SK-N-SH treated with all-trans-retinoic acid at 6 μM for 48 hours (cell line): ENCODE results near the gene NHLRC2.

ENCODE experiments used
- ATAC-seq: fragments of 200-7000 bp; cut with Tn5 transposase; 3 replicates; pipeline ENCODE4 v1.9.1; 2020; ENCODE audit warnings: mild to moderate bottlenecking, moderate library complexity
- ARNTL ChIP-seq: fragments of 450-650 bp; formaldehyde crosslinking; IDR thresholded peaks from 2 replicates; pipeline ENCODE4 v1.5.0; 2020; ENCODE audit warnings: low read depth, mild to moderate bottlenecking, moderate library complexity, borderline replicate concordance
- BACH2 ChIP-seq: fragments of 250-450 bp; sonication (Bioruptor Pico); IDR thresholded peaks from 2 replicates; pipeline ENCODE4 v1.9.0; 2021; ENCODE audit warnings: mild to moderate bottlenecking, borderline replicate concordance
- CSDC2 ChIP-seq: fragments of 250-450 bp; sonication (Bioruptor Pico); IDR thresholded peaks from 2 replicates; pipeline ENCODE4 v1.5.0; 2020; ENCODE audit warnings: mild to moderate bottlenecking, moderate library complexity
- ESRRG ChIP-seq: fragments of 250-450 bp; sonication (Bioruptor Pico); IDR thresholded peaks from 2 replicates; pipeline ENCODE4 v1.6.1; 2021; ENCODE audit warnings: mild to moderate bottlenecking
- GLIS3 ChIP-seq: fragments of 250-450 bp; sonication (Bioruptor Pico); IDR thresholded peaks from 2 replicates; pipeline ENCODE4 v1.5.0; 2020; ENCODE audit warnings: mild to moderate bottlenecking, moderate library complexity
- ISL1 ChIP-seq: fragments of 250-450 bp; sonication (Bioruptor Pico); IDR thresholded peaks from 2 replicates; pipeline ENCODE4 v2.1.2; 2022; ENCODE audit warnings: mild to moderate bottlenecking, moderate library complexity
- OSR1 ChIP-seq: fragments of 250-450 bp; sonication (Bioruptor Pico); IDR thresholded peaks from 2 replicates; pipeline ENCODE4 v1.8.0; 2022; ENCODE audit warnings: moderate library complexity, mild to moderate bottlenecking, inconsistent platforms
- POU6F1 ChIP-seq: fragments of 250-450 bp; sonication (Bioruptor Pico); IDR thresholded peaks from 2 replicates; pipeline ENCODE4 v1.8.0; 2021; ENCODE audit warnings: low read depth, mild to moderate bottlenecking, moderate library complexity, borderline replicate concordance
- PPARA ChIP-seq: fragments of 250-450 bp; sonication (Bioruptor Pico); IDR thresholded peaks from 2 replicates; pipeline ENCODE4 v1.5.0; 2020; ENCODE audit warnings: mild to moderate bottlenecking, borderline replicate concordance
- RARB ChIP-seq: fragments of 250-450 bp; sonication (Bioruptor Pico); IDR thresholded peaks from 2 replicates; pipeline ENCODE4 v1.8.0; 2021; ENCODE audit warnings: mild to moderate bottlenecking, moderate library complexity
- SNAI2 ChIP-seq: fragments of 250-450 bp; sonication (Bioruptor Pico); IDR thresholded peaks from 2 replicates; pipeline ENCODE4 v1.5.0; 2020; ENCODE audit warnings: mild to moderate bottlenecking, moderate library complexity
- TCF4 ChIP-seq: fragments of 250-450 bp; sonication (Bioruptor Pico); IDR thresholded peaks from 2 replicates; pipeline ENCODE4 v1.8.0; 2021; ENCODE audit warnings: mild to moderate bottlenecking, moderate library complexity, borderline replicate concordance
- ZC3H10 ChIP-seq: fragments of 250-450 bp; sonication (Bioruptor Pico); IDR thresholded peaks from 2 replicates; pipeline ENCODE4 v1.5.1; 2021; ENCODE audit warnings: mild to moderate bottlenecking, moderate library complexity
- ZFP30 ChIP-seq: fragments of 450-650 bp; formaldehyde crosslinking; IDR thresholded peaks from 2 replicates; pipeline ENCODE4 v1.5.0; 2022; ENCODE audit warnings: mild to moderate bottlenecking, moderate library complexity
- ZNF70 ChIP-seq: fragments of 450-650 bp; formaldehyde crosslinking; IDR thresholded peaks from 2 replicates; pipeline ENCODE4 v1.5.0; 2020; ENCODE audit warnings: mild to moderate bottlenecking, moderate library complexity
- ZNF8 ChIP-seq: fragments of 450-650 bp; formaldehyde crosslinking; IDR thresholded peaks from 2 replicates; pipeline ENCODE4 v1.5.0; 2020; ENCODE audit warnings: mild to moderate bottlenecking, moderate library complexity
- TF ChIP-seq, protein P1 (sequence below): fragments of 250-450 bp; sonication (Bioruptor Pico); IDR thresholded peaks from 2 replicates; pipeline ENCODE4 v1.5.1; 2020; ENCODE audit warnings: low read depth, mild to moderate bottlenecking, moderate library complexity
- TF ChIP-seq, protein P2 (sequence below): fragments of 250-450 bp; sonication (Bioruptor Pico); IDR thresholded peaks from 2 replicates; pipeline ENCODE4 v1.8.0; 2020; ENCODE audit warnings: mild to moderate bottlenecking, moderate library complexity, borderline replicate concordance
- TF ChIP-seq, protein P3 (sequence below): fragments of 250-450 bp; sonication (Bioruptor Pico); IDR thresholded peaks from 2 replicates; pipeline ENCODE4 v1.5.0; 2020; ENCODE audit warnings: mild to moderate bottlenecking, moderate library complexity
- TF ChIP-seq, protein P4 (sequence below): fragments of 250-450 bp; sonication (Bioruptor Pico); IDR thresholded peaks from 2 replicates; pipeline ENCODE4 v1.5.1; 2021; ENCODE audit warnings: mild to moderate bottlenecking, moderate library complexity

NHLRC2 gene

DNA sequence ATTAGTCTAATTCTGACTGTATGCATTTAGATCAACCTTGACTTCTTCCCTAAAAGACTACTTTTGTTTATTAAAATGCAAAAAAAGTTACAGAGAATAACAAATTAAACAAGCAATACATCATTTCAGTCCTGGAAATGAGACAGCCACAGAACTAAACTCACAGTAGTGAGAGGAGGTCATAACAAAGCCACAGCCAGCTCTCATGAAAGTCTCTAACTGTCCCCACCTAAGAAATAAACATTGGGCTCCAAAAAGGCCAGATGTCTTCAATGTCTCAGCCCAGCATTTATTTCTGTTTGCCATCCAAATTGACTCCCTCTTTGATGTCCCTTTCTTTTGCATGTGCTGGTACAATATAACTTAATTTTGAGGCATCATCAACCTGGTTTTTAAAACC lies 74.4 kb downstream of the NHLRC2 start:
- TF ChIP-seq ZNF70 (CRISPR knock-in tag) = no peak
- no peak for TF ChIP-seq GLIS3 (CRISPR knock-in tag)
- no peak for TF ChIP-seq SNAI2 (CRISPR knock-in tag)
- TF ChIP-seq, protein P1, sequence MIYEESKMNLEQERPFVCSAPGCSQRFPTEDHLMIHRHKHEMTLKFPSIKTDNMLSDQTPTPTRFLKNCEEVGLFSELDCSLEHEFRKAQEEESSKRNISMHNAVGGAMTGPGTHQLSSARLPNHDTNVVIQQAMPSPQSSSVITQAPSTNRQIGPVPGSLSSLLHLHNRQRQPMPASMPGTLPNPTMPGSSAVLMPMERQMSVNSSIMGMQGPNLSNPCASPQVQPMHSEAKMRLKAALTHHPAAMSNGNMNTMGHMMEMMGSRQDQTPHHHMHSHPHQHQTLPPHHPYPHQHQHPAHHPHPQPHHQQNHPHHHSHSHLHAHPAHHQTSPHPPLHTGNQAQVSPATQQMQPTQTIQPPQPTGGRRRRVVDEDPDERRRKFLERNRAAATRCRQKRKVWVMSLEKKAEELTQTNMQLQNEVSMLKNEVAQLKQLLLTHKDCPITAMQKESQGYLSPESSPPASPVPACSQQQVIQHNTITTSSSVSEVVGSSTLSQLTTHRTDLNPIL (CRISPR knock-in tag) = no peak
- TF ChIP-seq ZC3H10 (CRISPR knock-in tag) = no peak
- TF ChIP-seq, protein P2, sequence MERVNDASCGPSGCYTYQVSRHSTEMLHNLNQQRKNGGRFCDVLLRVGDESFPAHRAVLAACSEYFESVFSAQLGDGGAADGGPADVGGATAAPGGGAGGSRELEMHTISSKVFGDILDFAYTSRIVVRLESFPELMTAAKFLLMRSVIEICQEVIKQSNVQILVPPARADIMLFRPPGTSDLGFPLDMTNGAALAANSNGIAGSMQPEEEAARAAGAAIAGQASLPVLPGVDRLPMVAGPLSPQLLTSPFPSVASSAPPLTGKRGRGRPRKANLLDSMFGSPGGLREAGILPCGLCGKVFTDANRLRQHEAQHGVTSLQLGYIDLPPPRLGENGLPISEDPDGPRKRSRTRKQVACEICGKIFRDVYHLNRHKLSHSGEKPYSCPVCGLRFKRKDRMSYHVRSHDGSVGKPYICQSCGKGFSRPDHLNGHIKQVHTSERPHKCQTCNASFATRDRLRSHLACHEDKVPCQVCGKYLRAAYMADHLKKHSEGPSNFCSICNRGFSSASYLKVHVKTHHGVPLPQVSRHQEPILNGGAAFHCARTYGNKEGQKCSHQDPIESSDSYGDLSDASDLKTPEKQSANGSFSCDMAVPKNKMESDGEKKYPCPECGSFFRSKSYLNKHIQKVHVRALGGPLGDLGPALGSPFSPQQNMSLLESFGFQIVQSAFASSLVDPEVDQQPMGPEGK (CRISPR knock-in tag) = no peak
- no peak for TF ChIP-seq ZNF8 (CRISPR knock-in tag)
- no peak for TF ChIP-seq ARNTL (CRISPR knock-in tag)
- no peak for TF ChIP-seq ZFP30 (CRISPR knock-in tag)
- TF ChIP-seq POU6F1 = no peak
- no peak for TF ChIP-seq BACH2 (CRISPR knock-in tag)
- TF ChIP-seq ISL1 (CRISPR knock-in tag) = no peak
- TF ChIP-seq RARB = no peak
- TF ChIP-seq, all 23 proteins: peak for 0
- no peak for ATAC-seq

- ATAC-seq = no peak
These were observed 75.1 kb downstream of the NHLRC2 start for GRCh38 chr10:113929522-113929921.

GRCh38 chr10:113930482-113931057 lies 76.1 kb downstream of the NHLRC2 start:
- ATAC-seq = no peak
- no peak for TF ChIP-seq ZFP30 (CRISPR knock-in tag)
- TF ChIP-seq, protein P2 (CRISPR knock-in tag) = no peak
- TF ChIP-seq ZNF70 (CRISPR knock-in tag) = no peak
- no peak for TF ChIP-seq GLIS3 (CRISPR knock-in tag)
- no peak for TF ChIP-seq PPARA (CRISPR knock-in tag)
- no peak for TF ChIP-seq OSR1
- TF ChIP-seq ZC3H10 (CRISPR knock-in tag) = no peak
- no peak for TF ChIP-seq CSDC2 (CRISPR knock-in tag)
- TF ChIP-seq, protein P3, sequence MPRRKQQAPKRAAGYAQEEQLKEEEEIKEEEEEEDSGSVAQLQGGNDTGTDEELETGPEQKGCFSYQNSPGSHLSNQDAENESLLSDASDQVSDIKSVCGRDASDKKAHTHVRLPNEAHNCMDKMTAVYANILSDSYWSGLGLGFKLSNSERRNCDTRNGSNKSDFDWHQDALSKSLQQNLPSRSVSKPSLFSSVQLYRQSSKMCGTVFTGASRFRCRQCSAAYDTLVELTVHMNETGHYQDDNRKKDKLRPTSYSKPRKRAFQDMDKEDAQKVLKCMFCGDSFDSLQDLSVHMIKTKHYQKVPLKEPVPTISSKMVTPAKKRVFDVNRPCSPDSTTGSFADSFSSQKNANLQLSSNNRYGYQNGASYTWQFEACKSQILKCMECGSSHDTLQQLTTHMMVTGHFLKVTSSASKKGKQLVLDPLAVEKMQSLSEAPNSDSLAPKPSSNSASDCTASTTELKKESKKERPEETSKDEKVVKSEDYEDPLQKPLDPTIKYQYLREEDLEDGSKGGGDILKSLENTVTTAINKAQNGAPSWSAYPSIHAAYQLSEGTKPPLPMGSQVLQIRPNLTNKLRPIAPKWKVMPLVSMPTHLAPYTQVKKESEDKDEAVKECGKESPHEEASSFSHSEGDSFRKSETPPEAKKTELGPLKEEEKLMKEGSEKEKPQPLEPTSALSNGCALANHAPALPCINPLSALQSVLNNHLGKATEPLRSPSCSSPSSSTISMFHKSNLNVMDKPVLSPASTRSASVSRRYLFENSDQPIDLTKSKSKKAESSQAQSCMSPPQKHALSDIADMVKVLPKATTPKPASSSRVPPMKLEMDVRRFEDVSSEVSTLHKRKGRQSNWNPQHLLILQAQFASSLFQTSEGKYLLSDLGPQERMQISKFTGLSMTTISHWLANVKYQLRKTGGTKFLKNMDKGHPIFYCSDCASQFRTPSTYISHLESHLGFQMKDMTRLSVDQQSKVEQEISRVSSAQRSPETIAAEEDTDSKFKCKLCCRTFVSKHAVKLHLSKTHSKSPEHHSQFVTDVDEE (CRISPR knock-in tag) = no peak
- no peak for TF ChIP-seq ZNF8 (CRISPR knock-in tag)
- no peak for TF ChIP-seq ESRRG (CRISPR knock-in tag)
- no peak for TF ChIP-seq SNAI2 (CRISPR knock-in tag)
- TF ChIP-seq ARNTL (CRISPR knock-in tag) = no peak
- no peak for TF ChIP-seq TCF4 (CRISPR knock-in tag)
- TF ChIP-seq ISL1 (CRISPR knock-in tag) = no peak

More at GRCh38 chr10:113929522-113929921, 75.1 kb downstream of the NHLRC2 start:
- no peak for TF ChIP-seq ZFP30 (CRISPR knock-in tag)
- TF ChIP-seq ESRRG (CRISPR knock-in tag) = no peak
- no peak for TF ChIP-seq OSR1
- TF ChIP-seq, protein P4, sequence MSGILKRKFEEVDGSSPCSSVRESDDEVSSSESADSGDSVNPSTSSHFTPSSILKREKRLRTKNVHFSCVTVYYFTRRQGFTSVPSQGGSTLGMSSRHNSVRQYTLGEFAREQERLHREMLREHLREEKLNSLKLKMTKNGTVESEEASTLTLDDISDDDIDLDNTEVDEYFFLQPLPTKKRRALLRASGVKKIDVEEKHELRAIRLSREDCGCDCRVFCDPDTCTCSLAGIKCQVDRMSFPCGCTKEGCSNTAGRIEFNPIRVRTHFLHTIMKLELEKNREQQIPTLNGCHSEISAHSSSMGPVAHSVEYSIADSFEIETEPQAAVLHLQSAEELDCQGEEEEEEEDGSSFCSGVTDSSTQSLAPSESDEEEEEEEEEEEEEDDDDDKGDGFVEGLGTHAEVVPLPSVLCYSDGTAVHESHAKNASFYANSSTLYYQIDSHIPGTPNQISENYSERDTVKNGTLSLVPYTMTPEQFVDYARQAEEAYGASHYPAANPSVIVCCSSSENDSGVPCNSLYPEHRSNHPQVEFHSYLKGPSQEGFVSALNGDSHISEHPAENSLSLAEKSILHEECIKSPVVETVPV (CRISPR knock-in tag) = no peak
- no peak for TF ChIP-seq CSDC2 (CRISPR knock-in tag)
- TF ChIP-seq TCF4 (CRISPR knock-in tag) = no peak
- TF ChIP-seq ZNF70 (CRISPR knock-in tag) = no peak
- TF ChIP-seq, protein P3 (CRISPR knock-in tag) = no peak
